ENCODE results near the gene KANSL3. TPM values are rescaled to one million over a fixed set of nuclear protein-coding genes. Genes with fewer than 3 reads are reported as not detected.

Gene KANSL3
- total RNA-seq, 1 donor from 2014 or later, result 56.1 TPM

GRCh38 chr2:96616535-96616934, 21.6 kb downstream of the KANSL3 start:
- peaks cover 34 to 37% of the 10 kb centered on the region in 2 donors for H3K36me3 ChIP-seq
- TF ChIP-seq, protein P1, sequence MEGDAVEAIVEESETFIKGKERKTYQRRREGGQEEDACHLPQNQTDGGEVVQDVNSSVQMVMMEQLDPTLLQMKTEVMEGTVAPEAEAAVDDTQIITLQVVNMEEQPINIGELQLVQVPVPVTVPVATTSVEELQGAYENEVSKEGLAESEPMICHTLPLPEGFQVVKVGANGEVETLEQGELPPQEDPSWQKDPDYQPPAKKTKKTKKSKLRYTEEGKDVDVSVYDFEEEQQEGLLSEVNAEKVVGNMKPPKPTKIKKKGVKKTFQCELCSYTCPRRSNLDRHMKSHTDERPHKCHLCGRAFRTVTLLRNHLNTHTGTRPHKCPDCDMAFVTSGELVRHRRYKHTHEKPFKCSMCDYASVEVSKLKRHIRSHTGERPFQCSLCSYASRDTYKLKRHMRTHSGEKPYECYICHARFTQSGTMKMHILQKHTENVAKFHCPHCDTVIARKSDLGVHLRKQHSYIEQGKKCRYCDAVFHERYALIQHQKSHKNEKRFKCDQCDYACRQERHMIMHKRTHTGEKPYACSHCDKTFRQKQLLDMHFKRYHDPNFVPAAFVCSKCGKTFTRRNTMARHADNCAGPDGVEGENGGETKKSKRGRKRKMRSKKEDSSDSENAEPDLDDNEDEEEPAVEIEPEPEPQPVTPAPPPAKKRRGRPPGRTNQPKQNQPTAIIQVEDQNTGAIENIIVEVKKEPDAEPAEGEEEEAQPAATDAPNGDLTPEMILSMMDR (IDR thresholded peaks at IDR 0.05), result no peak
- H3K4me1 ChIP-seq, result peaks cover 3 to 25% of the 10 kb centered on the region in 2 donors
- DNase-seq (ENCODE audit: low spot score in 2 of 2), result no peak
- peak overlapping the region; percentile 64 to 67 for H3K27ac ChIP-seq
- H3K27me3 ChIP-seq, result no peaks in the 10 kb centered on the region
- H3K4me3 ChIP-seq, result no peak overlapping the region
- no peaks in the 10 kb centered on the region for H3K9me3 ChIP-seq
- intact Hi-C loops (cut with DNase I), result loop anchor here (5.0 kb wide), 1 partner anchor 201 kb away; the partner anchor contains the start of gene CNNM3

DNA sequence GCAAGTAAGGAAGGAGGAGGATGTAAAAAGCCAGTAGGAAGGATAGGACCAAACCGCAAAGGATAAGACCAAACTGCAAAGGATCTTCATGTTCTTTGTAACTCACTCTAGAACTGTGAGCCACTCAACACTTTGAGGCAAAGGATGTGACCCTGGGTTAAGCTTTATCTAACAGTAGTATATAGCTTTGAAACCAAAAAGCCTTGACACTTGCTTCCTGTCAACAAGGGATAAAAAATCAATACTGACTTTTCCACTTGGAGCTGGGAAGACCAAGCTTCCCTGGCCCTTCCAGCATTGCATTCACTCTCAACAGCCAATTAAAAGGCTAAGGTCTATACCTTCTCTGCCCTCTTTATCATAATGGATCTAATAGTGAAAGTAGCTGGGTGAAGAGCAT, 22.0 kb downstream of the KANSL3 start:
- H3K27me3 ChIP-seq, result no peaks in the 10 kb centered on the region
- intact Hi-C loops (cut with DNase I), result loop anchor here (5.0 kb wide), 1 partner anchor 201 kb away; the partner anchor contains the start of gene CNNM3
- no peak overlapping the region for H3K4me3 ChIP-seq
- H3K36me3 ChIP-seq, result peaks cover 38 to 41% of the 10 kb centered on the region in 2 donors
- TF ChIP-seq, protein P1 (IDR thresholded peaks at IDR 0.05), result no peak
- H3K4me1 ChIP-seq, result peaks cover 3 to 25% of the 10 kb centered on the region in 2 donors
- peak overlapping the region; percentile 64 to 67 for H3K27ac ChIP-seq
- no peaks in the 10 kb centered on the region for H3K9me3 ChIP-seq
- DNase-seq (ENCODE audit: low spot score in 2 of 2), result no peak

DNA sequence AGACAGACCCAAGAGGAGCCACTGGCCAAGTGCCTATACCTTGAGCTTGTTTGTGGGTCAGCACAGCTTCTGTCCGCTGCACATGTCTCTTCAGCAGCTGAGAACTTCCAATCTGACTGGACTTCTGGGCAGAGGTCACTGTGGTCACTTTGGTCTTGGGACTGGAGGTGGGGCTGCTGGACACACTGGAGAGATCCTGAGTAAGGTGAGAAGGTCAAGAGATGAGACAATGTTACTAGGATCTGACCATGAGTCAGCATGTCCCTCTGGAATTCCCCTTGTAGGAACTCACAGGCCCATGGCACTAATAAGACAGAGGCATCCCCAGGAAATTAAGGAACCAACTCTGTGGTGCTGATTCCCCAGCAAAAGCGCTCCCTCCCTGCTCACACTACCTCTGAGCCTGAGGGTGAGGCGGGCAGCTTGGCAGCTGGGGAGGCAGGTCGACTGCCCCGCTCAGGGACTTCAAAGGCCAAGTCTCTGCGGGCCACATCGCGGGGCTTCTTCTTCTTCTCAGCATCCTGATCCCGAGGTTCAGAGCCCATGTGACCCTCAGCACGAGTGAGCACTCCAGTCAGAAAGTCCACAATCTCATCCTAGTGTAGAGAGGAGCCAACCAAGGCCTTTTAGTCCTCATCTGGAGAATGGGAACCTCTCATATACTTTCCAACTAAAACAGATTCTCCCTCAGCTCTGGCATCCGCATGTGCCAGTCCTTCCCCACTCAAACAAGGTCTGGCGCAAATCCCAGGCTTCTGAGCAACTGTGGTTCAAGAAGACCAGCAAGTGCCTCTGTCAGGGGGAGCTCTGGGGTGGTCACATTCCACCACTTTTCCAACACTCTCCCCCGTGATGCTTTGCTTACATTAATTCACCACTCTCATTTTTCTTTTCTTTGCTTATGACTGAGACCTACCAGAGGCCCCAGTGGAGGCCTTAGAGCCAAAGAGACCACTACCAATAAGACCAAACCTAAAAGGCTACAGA, 29.4 kb downstream of the KANSL3 start:
- Histone ChIP-seq H3K36me3 (peaks cover 97 to 98% of the 10 kb centered on the region in 2 donors), H3K27me3 (no peaks in the 10 kb centered on the region), H3K4me1 (no peaks in the 10 kb centered on the region), H3K27ac (no peak overlapping the region), H3K9me3 (no peaks in the 10 kb centered on the region), H3K4me3 (no peak overlapping the region)
- TF ChIP-seq, protein P1 (IDR thresholded peaks at IDR 0.05), result no peak
- intact Hi-C loops (cut with DNase I), result no loop called here
- no peak for DNase-seq (ENCODE audit: low spot score in 2 of 2)

DNA sequence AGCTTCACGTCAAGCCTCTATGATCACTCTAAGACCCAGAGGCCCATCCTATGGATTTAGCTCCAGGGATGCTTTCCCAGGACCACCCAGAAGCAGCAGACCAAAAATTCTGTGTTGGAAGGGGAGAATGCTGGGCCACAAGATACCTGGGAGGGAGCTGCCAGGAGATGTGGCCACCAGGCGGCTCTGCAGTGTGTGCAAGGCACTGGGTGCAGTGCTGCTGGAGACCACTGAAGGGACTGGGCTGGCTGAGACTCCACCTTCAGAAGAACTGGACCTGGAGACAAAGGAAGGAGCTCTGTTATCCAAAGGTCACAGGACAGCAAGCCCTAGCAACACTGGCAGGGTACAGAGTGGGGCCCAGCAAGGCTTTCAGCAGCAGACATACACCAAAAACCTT, 34.0 kb downstream of the KANSL3 start:
- Histone ChIP-seq H3K27me3 (no peaks in the 10 kb centered on the region), H3K27ac (no peak overlapping the region), H3K4me3 (no peak overlapping the region), H3K36me3 (peaks cover 91 to 95% of the 10 kb centered on the region in 2 donors), H3K4me1 (no peaks in the 10 kb centered on the region), H3K9me3 (no peaks in the 10 kb centered on the region)
- intact Hi-C loops (cut with DNase I), result no loop called here
- TF ChIP-seq, protein P1 (IDR thresholded peaks at IDR 0.05), result no peak
- DNase-seq (ENCODE audit: low spot score in 2 of 2), result no peak

GRCh38 chr2:96602330-96602823, 35.7 kb downstream of the KANSL3 start:
- Histone ChIP-seq H3K36me3 (peaks cover 83 to 86% of the 10 kb centered on the region in 2 donors), H3K27ac (no peak overlapping the region), H3K4me3 (no peak overlapping the region), H3K4me1 (no peaks in the 10 kb centered on the region), H3K27me3 (no peaks in the 10 kb centered on the region), H3K9me3 (no peaks in the 10 kb centered on the region)
- intact Hi-C loops (cut with DNase I), result no loop called here
- TF ChIP-seq, protein P1 (IDR thresholded peaks at IDR 0.05), result no peak
- DNase-seq (ENCODE audit: low spot score in 2 of 2), result no peak

Measured in ascending aorta (tissue), 2 donors.